Sigmoid colon (tissue), 7 donors: Measurements from ENCODE around the gene RAB3IL1. TPM values are rescaled to one million over a fixed set of nuclear protein-coding genes. Genes with fewer than 3 reads are reported as not detected.

Experiments
- DNase-seq: peaks from one replicate; pipeline ENCODE4 v3.0.0-alpha.2; 2019
- H3K27ac ChIP-seq, 4 donors: fragments of 200-600 bp; sonication (generic); one replicate each; pipeline ENCODE4 v1.5.1; 2016 to 2019; ENCODE audit warnings: mild to moderate bottlenecking in 1 of 4
- H3K27me3 ChIP-seq, 3 donors: fragments of 200-600 bp; sonication (generic); one replicate each; pipeline ENCODE4 v1.5.1; 2019; ENCODE audit warnings: mild to moderate bottlenecking in 1 of 3
- H3K36me3 ChIP-seq, 4 donors: fragments of 200-600 bp; sonication (generic); one replicate each; pipeline ENCODE4 v1.5.1; 2016 to 2019
- H3K4me1 ChIP-seq, 4 donors: fragments of 200-600 bp; sonication (generic); one replicate each; pipeline ENCODE4 v1.5.1; 2017 to 2019
- H3K4me3 ChIP-seq, 4 donors: fragments of 200-600 bp; sonication (generic); one replicate each; pipeline ENCODE4 v1.5.1; 2017 to 2019; ENCODE audit warnings: mild to moderate bottlenecking in 2 of 4, moderate library complexity in 1 of 4
- H3K9me3 ChIP-seq, 4 donors: fragments of 200-600 bp in 3 of 4; sonication (generic) in 3 of 4; one replicate each; pipeline versions ENCODE4 v1.5.1 to v1.6.1; 2013 to 2019
- EP300 ChIP-seq, 4 donors: sonication (generic); formaldehyde crosslinking; IDR thresholded peaks; one replicate each; pipeline ENCODE4 v1.6.1; 2017; ENCODE audit warnings: antibody characterized with exemption in 4 of 4
- POLR2A ChIP-seq, 2 donors: fragments of 450-650 bp; IDR thresholded peaks; one replicate each; pipeline ENCODE4 v1.6.1; 2016; ENCODE audit warnings: antibody characterized with exemption in 2 of 2, mild to moderate bottlenecking in 2 of 2, moderate library complexity in 2 of 2
- POLR2AphosphoS5 ChIP-seq, 4 donors: sonication (generic); formaldehyde crosslinking; IDR thresholded peaks; one replicate each; pipeline ENCODE4 v1.6.1; 2017; ENCODE audit warnings: antibody characterized with exemption in 4 of 4
- WGBS, 2 donors: extraction: QIAGEN DNeasy Blood & Tissue Kit; methylation state at CpG; one replicate each; pipeline ENCODE4 v1.1.7; 2013; 5-methylcytosine and 5-hydroxymethylcytosine counted together
- intact Hi-C: fragments of 100-400 bp; cut with DNase I; formaldehyde crosslinking; loops from one replicate; pipeline ENCODE4 v1.15.1; 2023
- polyA plus RNA-seq, 3 donors: library from polyadenylated mRNA; stranded (reverse); fragments of 200-250 nt; gene quantifications; one replicate each; pipeline ENCODE4 v1.2.3, GENCODE V29; 2013
- total RNA-seq, 4 donors: library from RNA; depleted of rRNA; stranded (reverse); fragments of >200 nt; gene quantifications; one replicate each; pipeline ENCODE4 v1.1.0, GENCODE V29; 2016
- TF ChIP-seq, protein P1 (sequence below), 4 experiments: fragments of 450-650 bp in 3 of 4; fragments of 200-600 bp in 1 of 4; IDR thresholded peaks; one replicate each; pipeline ENCODE4 v1.5.1; 2016 to 2019; ENCODE audit warnings: antibody characterized with exemption in 4 of 4, mild to moderate bottlenecking in 3 of 4, moderate library complexity in 2 of 4
- donor health status: healthy with polysubstance abuse.
- donor health status: Bipolar disorder and iron deficiency.
- donor health status: healthy.

Gene RAB3IL1
- total and polyA plus RNA-seq, 7 donors = 5.1 to 23.7 (median 18.0) TPM

DNA sequence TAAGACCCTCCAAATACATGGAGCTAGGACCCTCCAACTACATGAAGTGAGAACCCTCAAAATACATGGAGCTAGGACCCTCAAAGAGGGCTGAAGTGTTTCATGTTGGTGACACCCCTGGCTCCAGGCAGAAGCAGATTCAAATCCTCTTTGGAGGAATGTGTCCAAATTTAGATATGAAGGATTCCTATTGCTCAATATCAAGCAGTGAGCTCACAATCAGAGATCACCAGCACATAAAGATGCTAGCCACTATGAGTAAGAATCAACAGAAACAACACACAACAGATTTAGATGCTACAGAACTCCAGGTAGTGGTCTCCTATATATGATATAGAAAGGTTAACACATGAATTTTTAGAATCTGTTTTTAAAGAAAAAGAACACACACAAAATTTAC, 11.2 kb upstream of the RAB3IL1 start:
- Histone ChIP-seq H3K4me3 (no peak overlapping the region), H3K27me3 (no peaks in the 10 kb centered on the region), H3K27ac (no peak overlapping the region), H3K9me3 (peaks cover 0 to 1% (median 0%) of the 10 kb centered on the region in 4 donors), H3K36me3 (no peaks in the 10 kb centered on the region), H3K4me1 (no peaks in the 10 kb centered on the region)
- no peak for TF ChIP-seq POLR2A (IDR thresholded peaks at IDR 0.05)
- TF ChIP-seq, protein P1, sequence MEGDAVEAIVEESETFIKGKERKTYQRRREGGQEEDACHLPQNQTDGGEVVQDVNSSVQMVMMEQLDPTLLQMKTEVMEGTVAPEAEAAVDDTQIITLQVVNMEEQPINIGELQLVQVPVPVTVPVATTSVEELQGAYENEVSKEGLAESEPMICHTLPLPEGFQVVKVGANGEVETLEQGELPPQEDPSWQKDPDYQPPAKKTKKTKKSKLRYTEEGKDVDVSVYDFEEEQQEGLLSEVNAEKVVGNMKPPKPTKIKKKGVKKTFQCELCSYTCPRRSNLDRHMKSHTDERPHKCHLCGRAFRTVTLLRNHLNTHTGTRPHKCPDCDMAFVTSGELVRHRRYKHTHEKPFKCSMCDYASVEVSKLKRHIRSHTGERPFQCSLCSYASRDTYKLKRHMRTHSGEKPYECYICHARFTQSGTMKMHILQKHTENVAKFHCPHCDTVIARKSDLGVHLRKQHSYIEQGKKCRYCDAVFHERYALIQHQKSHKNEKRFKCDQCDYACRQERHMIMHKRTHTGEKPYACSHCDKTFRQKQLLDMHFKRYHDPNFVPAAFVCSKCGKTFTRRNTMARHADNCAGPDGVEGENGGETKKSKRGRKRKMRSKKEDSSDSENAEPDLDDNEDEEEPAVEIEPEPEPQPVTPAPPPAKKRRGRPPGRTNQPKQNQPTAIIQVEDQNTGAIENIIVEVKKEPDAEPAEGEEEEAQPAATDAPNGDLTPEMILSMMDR (IDR thresholded peaks at IDR 0.05) = no peak
- TF ChIP-seq POLR2AphosphoS5 (IDR thresholded peaks at IDR 0.05) = no peak
- TF ChIP-seq EP300 (IDR thresholded peaks at IDR 0.05) = no peak
- intact Hi-C loops = no loop called here
- no peak for DNase-seq

DNA sequence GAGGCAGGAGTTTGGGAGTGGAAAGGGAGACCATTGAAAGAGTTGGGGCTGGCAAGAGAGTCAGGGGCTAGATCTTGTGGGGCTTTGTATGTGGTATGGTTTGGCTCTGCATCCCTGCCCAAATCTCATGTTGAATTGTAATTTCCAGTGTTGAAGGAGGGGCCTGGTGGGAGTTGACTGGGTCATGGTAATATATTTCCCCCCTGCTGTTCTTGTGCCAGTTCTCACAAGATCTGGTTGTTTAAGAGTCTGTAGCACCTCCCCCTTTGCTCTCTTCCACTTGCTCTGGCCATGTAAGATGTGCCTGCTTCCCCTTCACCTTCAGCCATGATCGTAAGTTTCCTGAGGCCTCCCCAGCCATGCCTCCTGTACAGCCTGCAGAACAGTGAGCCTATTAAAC, 10.1 kb upstream of the RAB3IL1 start:
- no peak for TF ChIP-seq POLR2A (IDR thresholded peaks at IDR 0.05)
- no peak for TF ChIP-seq POLR2AphosphoS5 (IDR thresholded peaks at IDR 0.05)
- TF ChIP-seq, protein P1 (IDR thresholded peaks at IDR 0.05) = no peak
- TF ChIP-seq EP300 (IDR thresholded peaks at IDR 0.05) = no peak
- Histone ChIP-seq H3K27me3 (no peaks in the 10 kb centered on the region), H3K4me1 (peaks cover 0 to 9% (median 2%) of the 10 kb centered on the region in 4 donors), H3K27ac (no peak overlapping the region), H3K36me3 (no peaks in the 10 kb centered on the region), H3K9me3 (no peaks in the 10 kb centered on the region), H3K4me3 (no peak overlapping the region)
- intact Hi-C loops = no loop called here
- no peak for DNase-seq
- 93 to 98% methylated on average over 1 of the region's 1 CpG for WGBS, 2 donors

DNA sequence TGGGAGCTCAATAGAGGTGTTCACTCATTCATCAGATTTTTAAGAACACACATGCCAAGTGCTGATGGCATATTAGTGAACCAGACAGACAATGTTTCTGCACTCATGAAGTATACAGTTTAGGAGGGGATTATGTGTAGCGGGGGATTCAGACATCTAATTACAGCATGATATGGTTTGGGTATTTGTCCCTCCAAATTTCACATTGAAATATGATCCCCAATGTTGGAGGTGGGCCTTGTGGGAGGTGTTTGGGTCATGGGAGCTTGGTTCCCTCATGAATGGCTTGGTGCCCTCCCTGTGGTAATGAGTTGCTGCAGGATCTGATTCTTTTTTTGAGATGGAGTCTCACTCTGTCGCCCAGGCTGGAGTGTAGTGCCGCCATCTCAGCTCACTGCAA, 8.9 kb upstream of the RAB3IL1 start:
- intact Hi-C loops = no loop called here
- H3K4me3 ChIP-seq = no peak overlapping the region
- DNase-seq = no peak
- H3K9me3 ChIP-seq = no peaks in the 10 kb centered on the region
- no peaks in the 10 kb centered on the region for H3K36me3 ChIP-seq
- H3K4me1 ChIP-seq = peaks cover 0 to 9% (median 3%) of the 10 kb centered on the region in 4 donors
- TF ChIP-seq EP300 (IDR thresholded peaks at IDR 0.05) = no peak
- no peak for TF ChIP-seq POLR2AphosphoS5 (IDR thresholded peaks at IDR 0.05)
- TF ChIP-seq, protein P1 (IDR thresholded peaks at IDR 0.05) = no peak
- no peak for TF ChIP-seq POLR2A (IDR thresholded peaks at IDR 0.05)
- no peaks in the 10 kb centered on the region for H3K27me3 ChIP-seq
- no peak overlapping the region for H3K27ac ChIP-seq
- WGBS, 2 donors = 93 to 95% methylated on average over 3 of the region's 3 CpGs

DNA sequence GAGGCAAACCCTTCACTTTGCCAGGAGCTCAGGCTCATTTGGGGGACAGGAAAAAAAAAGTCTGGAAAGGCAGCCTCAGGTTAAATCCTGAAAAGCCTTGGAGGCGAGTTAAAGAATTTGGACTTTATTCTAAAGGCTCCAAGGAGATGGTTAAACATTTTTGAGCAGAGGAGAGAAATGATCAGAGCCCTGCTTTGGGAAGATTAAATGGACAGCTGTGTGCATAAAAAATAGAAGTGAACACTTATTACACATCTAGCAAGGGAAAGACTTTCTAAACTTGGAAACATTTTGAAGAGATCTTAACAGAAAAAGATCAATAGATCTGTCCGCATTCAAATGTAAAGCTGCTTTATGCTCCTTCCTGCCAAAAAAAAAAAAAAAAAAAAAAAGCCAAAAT, 8.4 kb upstream of the RAB3IL1 start:
- H3K27me3 ChIP-seq = no peaks in the 10 kb centered on the region
- intact Hi-C loops = no loop called here
- H3K9me3 ChIP-seq = no peaks in the 10 kb centered on the region

More for the DNA sequence above, 8.4 kb upstream of the RAB3IL1 start:
- H3K36me3 ChIP-seq = no peaks in the 10 kb centered on the region
- no peak overlapping the region for H3K4me3 ChIP-seq
- H3K27ac ChIP-seq = peak overlapping the region in 1 of 4 donors; percentile 14
- TF ChIP-seq, protein P1 (IDR thresholded peaks at IDR 0.05) = no peak
- TF ChIP-seq EP300 (IDR thresholded peaks at IDR 0.05) (no peak), POLR2AphosphoS5 (IDR thresholded peaks at IDR 0.05) (no peak), POLR2A (IDR thresholded peaks at IDR 0.05) (no peak)
- H3K4me1 ChIP-seq = peaks cover 0 to 9% (median 3%) of the 10 kb centered on the region in 4 donors
- 92 to 93% methylated on average over 2 of the region's 2 CpGs for WGBS, 2 donors
- no peak for DNase-seq
